ENCODE data around the gene TPRA1.

Gene TPRA1

GRCh38 chr3:127544803-127545201 is 45.7 kb downstream of the TPRA1 start:
- H3K9me3 Mint-ChIP-seq: no peaks in the 10 kb centered on the region
- no peak overlapping the region for H3K4me3 Mint-ChIP-seq
- ATAC-seq (no peak), DNase-seq (ENCODE audit: low spot score in 2 of 2) (no peak)
- no peak overlapping the region for H3K27ac Mint-ChIP-seq
- peaks cover 17% of the 10 kb centered on the region for H3K4me1 Mint-ChIP-seq
- no peaks in the 10 kb centered on the region for H3K36me3 Mint-ChIP-seq

- peak; percentile 56 to 83 for DNase-seq (ENCODE audit: low spot score in 2 of 2)
Observed at GRCh38 chr3:127544192-127544802, 46.2 kb downstream of the TPRA1 start.

GRCh38 chr3:127543441-127543840 is 47.1 kb downstream of the TPRA1 start:
- H3K36me3 Mint-ChIP-seq: no peaks in the 10 kb centered on the region
- ATAC-seq (no peak), DNase-seq (ENCODE audit: low spot score in 2 of 2) (no peak)
- peaks cover 16% of the 10 kb centered on the region for H3K4me1 Mint-ChIP-seq
- no peak overlapping the region for H3K4me3 Mint-ChIP-seq
- H3K9me3 Mint-ChIP-seq: no peaks in the 10 kb centered on the region
- H3K27ac Mint-ChIP-seq: no peak overlapping the region

More at GRCh38 chr3:127544192-127544802, 46.2 kb downstream of the TPRA1 start:
- Mint-ChIP-seq H3K27ac (no peak overlapping the region), H3K9me3 (no peaks in the 10 kb centered on the region), H3K4me3 (no peak overlapping the region), H3K4me1 (peaks cover 17% of the 10 kb centered on the region), H3K36me3 (no peaks in the 10 kb centered on the region)
- ATAC-seq: peak; percentile 61

- DNase-seq (ENCODE audit: low spot score in 2 of 2) (no peak), ATAC-seq (no peak)
- H3K9me3 Mint-ChIP-seq: no peaks in the 10 kb centered on the region
- no peaks in the 10 kb centered on the region for H3K36me3 Mint-ChIP-seq
- H3K27ac Mint-ChIP-seq: no peak overlapping the region
- no peak overlapping the region for H3K4me3 Mint-ChIP-seq
- H3K4me1 Mint-ChIP-seq: peaks cover 10% of the 10 kb centered on the region
Observed at GRCh38 chr3:127542441-127542952, 48.0 kb downstream of the TPRA1 start.

- DNase-seq (ENCODE audit: low spot score in 2 of 2): no peak
- no peak overlapping the region for H3K27ac Mint-ChIP-seq
- no peaks in the 10 kb centered on the region for H3K36me3 Mint-ChIP-seq
- ATAC-seq: no peak
- H3K4me1 Mint-ChIP-seq: peaks cover 8% of the 10 kb centered on the region
- H3K4me3 Mint-ChIP-seq: no peak overlapping the region
- no peaks in the 10 kb centered on the region for H3K9me3 Mint-ChIP-seq
Observed at GRCh38 chr3:127541320-127541719, 49.2 kb downstream of the TPRA1 start.

- DNase-seq (ENCODE audit: low spot score in 2 of 2) (no peak), ATAC-seq (no peak)
- H3K9me3 Mint-ChIP-seq: no peaks in the 10 kb centered on the region
- H3K36me3 Mint-ChIP-seq: no peaks in the 10 kb centered on the region
- no peak overlapping the region for H3K4me3 Mint-ChIP-seq
- no peak overlapping the region for H3K27ac Mint-ChIP-seq
- H3K4me1 Mint-ChIP-seq: peaks cover 9% of the 10 kb centered on the region
Observed at GRCh38 chr3:127539366-127540060, 51.0 kb downstream of the TPRA1 start.

GRCh38 chr3:127538569-127538968 is 52.0 kb downstream of the TPRA1 start:
- H3K4me3 Mint-ChIP-seq: no peak overlapping the region
- no peak for DNase-seq (ENCODE audit: low spot score in 2 of 2)
- H3K27ac Mint-ChIP-seq: no peak overlapping the region
- ATAC-seq: no peak
- H3K9me3 Mint-ChIP-seq: no peaks in the 10 kb centered on the region
- H3K4me1 Mint-ChIP-seq: peaks cover 9% of the 10 kb centered on the region
- H3K36me3 Mint-ChIP-seq: no peaks in the 10 kb centered on the region

- no peak for DNase-seq (ENCODE audit: low spot score in 2 of 2)
- H3K36me3 Mint-ChIP-seq: no peaks in the 10 kb centered on the region
- no peak for ATAC-seq
- no peak overlapping the region for H3K4me3 Mint-ChIP-seq
- H3K4me1 Mint-ChIP-seq: peaks cover 9% of the 10 kb centered on the region
- H3K27ac Mint-ChIP-seq: no peak overlapping the region
- no peaks in the 10 kb centered on the region for H3K9me3 Mint-ChIP-seq
Observed at GRCh38 chr3:127536830-127537812, 53.4 kb downstream of the TPRA1 start.

GRCh38 chr3:127535901-127536829 is 54.4 kb downstream of the TPRA1 start:
- Mint-ChIP-seq H3K9me3 (no peaks in the 10 kb centered on the region), H3K27ac (no peak overlapping the region), H3K4me1 (peaks cover 9% of the 10 kb centered on the region), H3K4me3 (no peak overlapping the region), H3K36me3 (no peaks in the 10 kb centered on the region)
- ATAC-seq (peak; percentile 4), DNase-seq (ENCODE audit: low spot score in 2 of 2) (no peak)

GRCh38 chr3:127535106-127535785 is 55.3 kb downstream of the TPRA1 start:
- no peaks in the 10 kb centered on the region for H3K36me3 Mint-ChIP-seq
- ATAC-seq (no peak), DNase-seq (ENCODE audit: low spot score in 2 of 2) (no peak)
- H3K4me3 Mint-ChIP-seq: no peak overlapping the region
- H3K4me1 Mint-ChIP-seq: peaks cover 9% of the 10 kb centered on the region
- H3K9me3 Mint-ChIP-seq: no peaks in the 10 kb centered on the region
- no peak overlapping the region for H3K27ac Mint-ChIP-seq

GRCh38 chr3:127534564-127534963 is 56.0 kb downstream of the TPRA1 start:
- Mint-ChIP-seq H3K4me1 (peaks cover 9% of the 10 kb centered on the region), H3K4me3 (no peak overlapping the region), H3K27ac (no peak overlapping the region), H3K9me3 (no peaks in the 10 kb centered on the region), H3K36me3 (no peaks in the 10 kb centered on the region)
- ATAC-seq (no peak), DNase-seq (ENCODE audit: low spot score in 2 of 2) (no peak)

- Mint-ChIP-seq H3K36me3 (no peaks in the 10 kb centered on the region), H3K4me3 (no peak overlapping the region), H3K27ac (no peak overlapping the region), H3K9me3 (no peaks in the 10 kb centered on the region), H3K4me1 (peaks cover 9% of the 10 kb centered on the region)
- ATAC-seq (no peak), DNase-seq (ENCODE audit: low spot score in 2 of 2) (no peak)
Observed at GRCh38 chr3:127534161-127534451, 56.4 kb downstream of the TPRA1 start.

GRCh38 chr3:127532561-127533203 is 57.9 kb downstream of the TPRA1 start:
- Mint-ChIP-seq H3K36me3 (no peaks in the 10 kb centered on the region), H3K9me3 (no peaks in the 10 kb centered on the region), H3K27ac (no peak overlapping the region), H3K4me1 (peaks cover 9% of the 10 kb centered on the region), H3K4me3 (no peak overlapping the region)
- DNase-seq (ENCODE audit: low spot score in 2 of 2): no peak
- no peak for ATAC-seq

GRCh38 chr3:127531821-127532220 is 58.7 kb downstream of the TPRA1 start:
- no peaks in the 10 kb centered on the region for H3K9me3 Mint-ChIP-seq
- no peak overlapping the region for H3K4me3 Mint-ChIP-seq

More at GRCh38 chr3:127531821-127532220, 58.7 kb downstream of the TPRA1 start:
- Mint-ChIP-seq H3K36me3 (no peaks in the 10 kb centered on the region), H3K4me1 (peaks cover 7% of the 10 kb centered on the region), H3K27ac (no peak overlapping the region)
- DNase-seq (ENCODE audit: low spot score in 2 of 2): no peak
- ATAC-seq: no peak
